ENCODE data around the gene CLCN1.

DNA sequence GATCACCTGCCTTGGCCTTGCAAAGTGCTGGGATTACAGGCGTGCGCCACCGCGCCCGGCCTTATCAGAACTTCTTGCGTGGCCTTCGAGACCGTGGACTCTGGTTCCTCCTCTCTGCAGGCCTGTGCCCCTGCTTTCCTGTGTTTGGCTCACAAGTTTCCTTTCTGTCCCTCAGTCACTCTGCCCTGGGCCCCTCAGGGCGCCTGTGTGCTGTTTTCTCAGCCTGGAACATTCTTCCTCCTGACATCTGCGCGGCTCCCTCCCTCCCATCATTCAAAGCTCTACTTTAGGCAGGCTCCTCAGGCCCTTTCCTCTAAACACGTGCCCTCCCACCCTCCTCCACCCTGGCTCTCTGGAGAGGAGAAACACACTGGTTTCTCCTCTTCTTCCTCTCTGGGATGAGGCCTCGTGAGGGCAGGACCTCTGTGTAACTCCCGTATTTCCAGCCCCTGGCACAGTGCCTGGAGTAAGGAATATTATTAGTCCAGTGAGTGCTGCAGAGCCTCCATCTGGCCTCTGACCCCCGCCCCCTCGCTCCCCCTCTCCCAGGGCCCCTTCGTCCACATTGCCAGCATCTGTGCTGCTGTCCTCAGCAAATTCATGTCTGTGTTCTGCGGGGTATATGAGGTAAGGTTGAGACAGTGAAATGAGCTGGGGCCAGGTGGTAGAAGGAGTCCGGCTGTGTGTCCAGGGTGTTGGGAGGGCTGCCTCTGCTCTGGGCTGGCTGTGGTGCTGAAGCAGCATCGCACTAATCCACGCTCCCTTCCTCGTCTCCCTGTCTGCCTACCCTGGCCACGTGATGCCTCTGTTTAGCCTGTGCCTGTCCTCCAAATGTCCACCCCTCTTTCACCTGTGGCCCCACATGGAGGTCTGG is 7.1 kb downstream of the CLCN1 start:
- TF ChIP-seq, protein P1, sequence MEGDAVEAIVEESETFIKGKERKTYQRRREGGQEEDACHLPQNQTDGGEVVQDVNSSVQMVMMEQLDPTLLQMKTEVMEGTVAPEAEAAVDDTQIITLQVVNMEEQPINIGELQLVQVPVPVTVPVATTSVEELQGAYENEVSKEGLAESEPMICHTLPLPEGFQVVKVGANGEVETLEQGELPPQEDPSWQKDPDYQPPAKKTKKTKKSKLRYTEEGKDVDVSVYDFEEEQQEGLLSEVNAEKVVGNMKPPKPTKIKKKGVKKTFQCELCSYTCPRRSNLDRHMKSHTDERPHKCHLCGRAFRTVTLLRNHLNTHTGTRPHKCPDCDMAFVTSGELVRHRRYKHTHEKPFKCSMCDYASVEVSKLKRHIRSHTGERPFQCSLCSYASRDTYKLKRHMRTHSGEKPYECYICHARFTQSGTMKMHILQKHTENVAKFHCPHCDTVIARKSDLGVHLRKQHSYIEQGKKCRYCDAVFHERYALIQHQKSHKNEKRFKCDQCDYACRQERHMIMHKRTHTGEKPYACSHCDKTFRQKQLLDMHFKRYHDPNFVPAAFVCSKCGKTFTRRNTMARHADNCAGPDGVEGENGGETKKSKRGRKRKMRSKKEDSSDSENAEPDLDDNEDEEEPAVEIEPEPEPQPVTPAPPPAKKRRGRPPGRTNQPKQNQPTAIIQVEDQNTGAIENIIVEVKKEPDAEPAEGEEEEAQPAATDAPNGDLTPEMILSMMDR (IDR thresholded peaks at IDR 0.05), result no peak
- no peak for TF ChIP-seq POLR2A (IDR thresholded peaks at IDR 0.05)
